A549 (cell line): ENCODE data around the gene PCDHGB1. TPM values are rescaled to one million over a fixed set of nuclear protein-coding genes. Genes with fewer than 3 reads are reported as not detected.
"Not testable (repeated sequence)": the region's sequence is repeated elsewhere in the genome, so short reads cannot be mapped to it uniquely, and the experiment has no call there.

Experiments used
- ATAC-seq, 2 experiments: fragments of 200-7000 bp in 1 of 2; fragments of >200 bp in 1 of 2; cut with Nextera tagmentation in 1 of 2; cut with Tn5 transposase in 1 of 2; 3 replicates each; pipeline versions ENCODE4 v1.8.0 to v1.9.1; 2018 to 2020; ENCODE audit warnings: mild to moderate bottlenecking in 1 of 2, moderate library complexity in 1 of 2
- CTCF ChIA-PET: fragments of 300-600 bp; sonication (Branson Sonifier 250); formaldehyde crosslinking; extraction: SDS; loops from one replicate; lab custom pipeline; 2021; ENCODE audit warnings: antibody characterized with exemption, inconsistent platforms; lab: Yijun Ruan, JAX
- POLR2A ChIA-PET: fragments of 350-600 bp; formaldehyde crosslinking; extraction: SDS; loops from one replicate; lab custom pipeline; 2021; ENCODE audit warnings: antibody characterized with exemption, inconsistent platforms; lab: Yijun Ruan, JAX
- DNase-seq, 2 experiments: peaks; one replicate each; pipeline versions ENCODE4 v3.0.0 to v3.0.0-alpha.2; 2011 to 2016; ENCODE audit warnings: low read depth in 1 of 2, low spot score in 1 of 2
- FAIRE-seq: peaks from 2 replicates; lab custom pipeline; 2011; peaks lifted over from hg19 to GRCh38; lab: Jason Lieb, UNC
- H3K27ac ChIP-seq, 2 experiments: fragments of >200 bp; sonication (Bioruptor Twin); formaldehyde crosslinking; 3 replicates each; pipeline ENCODE4 v1.5.1; 2016 to 2017
- H3K4me1 ChIP-seq: fragments of >200 bp; sonication (Bioruptor Twin); formaldehyde crosslinking; 3 replicates; pipeline ENCODE4 v1.6.1; 2016
- H3K4me2 ChIP-seq: fragments of >200 bp; sonication (Bioruptor Twin); formaldehyde crosslinking; 3 replicates; pipeline ENCODE4 v1.6.1; 2016
- H3K4me3 ChIP-seq: fragments of >200 bp; sonication (Bioruptor Twin); formaldehyde crosslinking; 3 replicates; pipeline ENCODE4 v1.5.1; 2016
- H3K9me3 ChIP-seq: fragments of >200 bp; sonication (Bioruptor Twin); formaldehyde crosslinking; 3 replicates; pipeline ENCODE4 v1.6.1; 2016
- CBX8 ChIP-seq: fragments of 200-600 bp; sonication (generic); IDR thresholded peaks from 2 replicates; pipeline ENCODE4 v1.6.1; 2016
- CHD2 ChIP-seq: fragments of 150-350 bp; IDR thresholded peaks from 2 replicates; pipeline ENCODE4 v1.6.1; 2014; ENCODE audit warnings: low read length; ENCODE audit not compliant: partially characterized antibody
- EP300 ChIP-seq, 2 experiments: fragments of >200 bp; sonication (Bioruptor Twin); formaldehyde crosslinking; IDR thresholded peaks; 2 replicates in 1 of 2; 3 replicates in 1 of 2; pipeline ENCODE4 v1.6.1; 2016 to 2017
- FOSB ChIP-seq: fragments of 250-450 bp; sonication (Bioruptor Pico); IDR thresholded peaks from 2 replicates; pipeline ENCODE4 v1.5.0; 2020; ENCODE audit warnings: mild to moderate bottlenecking, moderate library complexity
- FOSL2 ChIP-seq, 2 experiments: fragments of 450-650 bp in 1 of 2; fragments of >200 bp in 1 of 2; sonication (Bioruptor Twin) in 1 of 2; formaldehyde crosslinking; IDR thresholded peaks; 2 replicates each; pipeline versions ENCODE4 v1.5.0 to v1.6.1; 2016 to 2020; ENCODE audit warnings: mild to moderate bottlenecking in 1 of 2, moderate library complexity in 1 of 2
- HDAC2 ChIP-seq: fragments of 200-600 bp; sonication (generic); IDR thresholded peaks from 2 replicates; pipeline ENCODE4 v1.6.1; 2016
- HEYL ChIP-seq: fragments of 250-450 bp; sonication (Bioruptor Pico); IDR thresholded peaks from 2 replicates; pipeline ENCODE4 v1.8.0; 2021; ENCODE audit warnings: mild to moderate bottlenecking, moderate library complexity
- HOXB13 ChIP-seq: fragments of 250-450 bp; sonication (Bioruptor Pico); IDR thresholded peaks from 2 replicates; pipeline ENCODE4 v1.5.0; 2020; ENCODE audit warnings: low read depth, mild to moderate bottlenecking, moderate library complexity
- HOXB5 ChIP-seq: fragments of 250-450 bp; sonication (Bioruptor Pico); IDR thresholded peaks from 2 replicates; pipeline ENCODE4 v1.5.0; 2020; ENCODE audit warnings: mild to moderate bottlenecking, moderate library complexity
- KDM5A ChIP-seq: fragments of 200-600 bp; sonication (generic); IDR thresholded peaks from 2 replicates; pipeline ENCODE4 v1.6.1; 2016; ENCODE audit warnings: antibody characterized with exemption, mild to moderate bottlenecking
- MAFK ChIP-seq: fragments of 450-650 bp; IDR thresholded peaks from 2 replicates; pipeline ENCODE4 v1.6.1; 2014; ENCODE audit not compliant: partially characterized antibody
- RAD21 ChIP-seq, 2 experiments: fragments of >200 bp in 1 of 2; sonication (Bioruptor Twin) in 1 of 2; formaldehyde crosslinking in 1 of 2; IDR thresholded peaks in 1 of 2; conservative IDR thresholded peaks in 1 of 2; 2 replicates in 1 of 2; 3 replicates in 1 of 2; pipeline ENCODE4 v1.6.1; 2012 to 2018; ENCODE audit warnings: inconsistent platforms in 1 of 2
- RCOR1 ChIP-seq: fragments of 150-350 bp; IDR thresholded peaks from 2 replicates; pipeline ENCODE4 v1.6.1; 2014; ENCODE audit warnings: antibody characterized with exemption, low read length, low read depth
- SREBF2 ChIP-seq: fragments of 450-650 bp; IDR thresholded peaks from 2 replicates; pipeline ENCODE4 v1.6.1; 2014; ENCODE audit warnings: mild to moderate bottlenecking, moderate library complexity
- ZC3H11A ChIP-seq: fragments of 450-650 bp; IDR thresholded peaks from 2 replicates; pipeline ENCODE4 v1.6.1; 2014; ENCODE audit warnings: antibody characterized with exemption, mild to moderate bottlenecking
- ZNF302 ChIP-seq: fragments of 250-450 bp; sonication (Bioruptor Pico); IDR thresholded peaks from 2 replicates; pipeline ENCODE4 v1.9.0; 2021; ENCODE audit warnings: inconsistent platforms, mild to moderate bottlenecking, moderate library complexity
- WGBS: methylation state at CpG from one replicate; pipeline ENCODE4 v1.1.6; 2017; ENCODE audit errors: missing lambda C conversion rate; 5-methylcytosine and 5-hydroxymethylcytosine counted together
- polyA plus RNA-seq, 4 experiments: library from polyadenylated mRNA; depleted of rRNA in 3 of 4; stranded (reverse); fragments of >200 nt; fragmentation: RNase III in 1 of 4; extraction: RNeasy Plus Mini Kit Qiagen cat#74134 plus additional on column Dnase treatment in 1 of 4; gene quantifications; 2 replicates in 3 of 4; 3 replicates in 1 of 4; pipeline ENCODE4 v1.2.3, GENCODE V29; 2011 to 2017
- TF ChIP-seq, protein P1 (sequence below): fragments of 150-350 bp; IDR thresholded peaks from 2 replicates; pipeline ENCODE4 v1.6.1; 2014; ENCODE audit warnings: low read depth, mild to moderate bottlenecking, low read length
- TF ChIP-seq, protein P2 (sequence below): fragments of 250-450 bp; sonication (Bioruptor Pico); IDR thresholded peaks from 2 replicates; pipeline ENCODE4 v1.5.0; 2021; ENCODE audit warnings: mild to moderate bottlenecking, moderate library complexity, borderline replicate concordance
- TF ChIP-seq, protein P3 (sequence below): fragments of >200 bp; sonication (Bioruptor Twin); formaldehyde crosslinking; IDR thresholded peaks from 3 replicates; pipeline ENCODE4 v1.5.1; 2016

The PCDHGB1 gene
- polyA plus RNA-seq, 2 of the 4 experiments (the other 2 are of a cell fraction) = 1.5 to 3.7 TPM

DNA sequence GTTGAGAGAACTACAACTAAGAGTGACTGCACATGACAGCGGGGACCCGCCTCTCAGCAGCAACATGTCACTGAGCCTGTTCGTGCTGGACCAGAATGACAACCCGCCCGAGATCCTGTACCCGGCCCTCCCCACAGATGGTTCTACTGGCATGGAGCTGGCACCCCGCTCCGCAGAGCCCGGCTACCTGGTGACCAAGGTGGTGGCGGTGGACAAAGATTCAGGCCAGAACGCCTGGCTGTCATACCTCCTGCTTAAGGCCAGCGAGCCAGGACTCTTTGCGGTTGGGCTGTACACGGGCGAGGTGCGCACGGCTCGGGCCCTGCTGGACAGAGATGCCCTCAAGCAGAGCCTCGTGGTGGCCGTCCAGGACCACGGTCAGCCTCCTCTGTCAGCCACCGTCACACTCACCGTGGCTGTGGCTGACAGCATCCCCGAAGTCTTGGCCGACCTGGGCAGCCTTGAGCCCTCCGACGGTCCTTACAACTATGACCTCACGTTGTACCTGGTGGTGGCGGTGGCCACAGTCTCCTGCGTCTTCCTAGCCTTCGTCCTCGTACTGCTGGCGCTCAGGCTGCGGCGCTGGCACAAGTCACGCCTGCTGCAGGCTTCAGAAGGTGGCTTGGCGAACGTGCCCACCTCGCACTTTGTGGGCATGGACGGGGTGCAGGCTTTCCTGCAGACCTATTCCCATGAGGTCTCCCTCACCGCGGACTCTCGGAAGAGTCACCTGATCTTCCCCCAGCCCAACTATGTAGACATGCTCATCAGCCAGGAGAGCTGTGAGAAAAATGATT lies 34.8 kb downstream of the PCDHGB1 start:
- peaks cover 45% of the 10 kb centered on the region for H3K9me3 ChIP-seq
- no peak overlapping the region for H3K4me3 ChIP-seq
- H3K4me2 ChIP-seq = no peak overlapping the region
- CTCF ChIA-PET = interaction anchor here (3.7 kb wide), 1 partner anchor 14 kb away, joined by 16 read pairs; the partner anchor contains the start of gene PCDHGB3
- POLR2A ChIA-PET = no interaction called here
- no peak for FAIRE-seq
- H3K27ac ChIP-seq = no peak overlapping the region
- no peak for DNase-seq
- no peak for ATAC-seq
- 71% methylated on average over 42 of the region's 43 CpGs for WGBS
- no peaks in the 10 kb centered on the region for H3K4me1 ChIP-seq
- TF ChIP-seq, protein P1, sequence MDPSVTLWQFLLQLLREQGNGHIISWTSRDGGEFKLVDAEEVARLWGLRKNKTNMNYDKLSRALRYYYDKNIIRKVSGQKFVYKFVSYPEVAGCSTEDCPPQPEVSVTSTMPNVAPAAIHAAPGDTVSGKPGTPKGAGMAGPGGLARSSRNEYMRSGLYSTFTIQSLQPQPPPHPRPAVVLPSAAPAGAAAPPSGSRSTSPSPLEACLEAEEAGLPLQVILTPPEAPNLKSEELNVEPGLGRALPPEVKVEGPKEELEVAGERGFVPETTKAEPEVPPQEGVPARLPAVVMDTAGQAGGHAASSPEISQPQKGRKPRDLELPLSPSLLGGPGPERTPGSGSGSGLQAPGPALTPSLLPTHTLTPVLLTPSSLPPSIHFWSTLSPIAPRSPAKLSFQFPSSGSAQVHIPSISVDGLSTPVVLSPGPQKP = no peak
- TF ChIP-seq ZC3H11A (no peak), KDM5A (no peak), HEYL (CRISPR knock-in tag) (no peak), HOXB5 (CRISPR knock-in tag) (no peak), FOSL2 (IDR thresholded peaks at IDR 0.05) (no peak), FOSL2 (CRISPR knock-in tag; IDR thresholded peaks at IDR 0.05) (no peak), CHD2 (no peak), SREBF2 (no peak), CBX8 (no peak), MAFK (no peak), HDAC2 (no peak), FOSB (CRISPR knock-in tag) (no peak), RCOR1 (no peak), ZNF302 (CRISPR knock-in tag) (no peak), HOXB13 (no peak), RAD21 (conservative IDR thresholded peaks at IDR 0.05 in 1 of 2, IDR thresholded peaks at IDR 0.05 in 1 of 2) (no peak), EP300 (IDR thresholded peaks at IDR 0.05) (no peak)
- TF ChIP-seq, protein P2, sequence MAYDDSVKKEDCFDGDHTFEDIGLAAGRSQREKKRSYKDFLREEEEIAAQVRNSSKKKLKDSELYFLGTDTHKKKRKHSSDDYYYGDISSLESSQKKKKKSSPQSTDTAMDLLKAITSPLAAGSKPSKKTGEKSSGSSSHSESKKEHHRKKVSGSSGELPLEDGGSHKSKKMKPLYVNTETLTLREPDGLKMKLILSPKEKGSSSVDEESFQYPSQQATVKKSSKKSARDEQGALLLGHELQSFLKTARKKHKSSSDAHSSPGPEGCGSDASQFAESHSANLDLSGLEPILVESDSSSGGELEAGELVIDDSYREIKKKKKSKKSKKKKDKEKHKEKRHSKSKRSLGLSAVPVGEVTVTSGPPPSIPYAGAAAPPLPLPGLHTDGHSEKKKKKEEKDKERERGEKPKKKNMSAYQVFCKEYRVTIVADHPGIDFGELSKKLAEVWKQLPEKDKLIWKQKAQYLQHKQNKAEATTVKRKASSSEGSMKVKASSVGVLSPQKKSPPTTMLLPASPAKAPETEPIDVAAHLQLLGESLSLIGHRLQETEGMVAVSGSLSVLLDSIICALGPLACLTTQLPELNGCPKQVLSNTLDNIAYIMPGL (CRISPR knock-in tag) = no peak

DNA sequence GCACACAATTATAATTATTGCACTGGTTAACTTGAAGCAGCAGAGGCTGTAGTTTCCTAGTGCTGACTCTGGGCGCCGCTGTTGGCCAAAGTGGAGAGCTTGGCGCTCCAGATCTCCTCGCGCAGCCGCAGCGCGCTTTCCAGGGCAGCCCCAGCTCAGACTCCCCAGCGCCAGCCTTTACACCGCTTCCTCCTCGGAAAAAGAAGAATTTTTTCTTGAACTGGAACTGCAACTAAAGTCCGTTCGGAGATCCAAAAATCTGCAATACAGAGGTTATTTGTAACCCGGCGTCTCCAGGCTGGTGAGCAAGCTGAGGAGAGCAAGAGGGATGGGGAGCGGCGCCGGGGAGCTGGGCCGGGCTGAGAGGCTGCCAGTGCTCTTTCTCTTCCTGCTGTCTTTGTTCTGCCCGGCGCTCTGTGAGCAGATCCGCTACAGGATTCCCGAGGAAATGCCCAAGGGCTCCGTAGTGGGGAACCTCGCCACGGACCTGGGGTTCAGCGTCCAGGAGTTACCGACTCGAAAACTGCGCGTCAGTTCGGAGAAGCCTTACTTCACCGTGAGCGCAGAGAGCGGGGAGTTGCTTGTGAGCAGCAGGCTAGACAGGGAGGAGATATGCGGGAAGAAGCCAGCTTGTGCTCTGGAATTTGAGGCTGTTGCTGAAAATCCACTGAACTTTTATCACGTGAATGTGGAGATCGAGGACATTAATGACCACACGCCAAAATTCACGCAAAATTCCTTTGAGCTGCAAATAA lies 37.8 kb downstream of the PCDHGB1 start, which contains the start of gene PCDHGB4:
PCDHGB4 (plus strand) TSS at position 142 of the 755 bp plus-strand sequence; CDS start at position 329, 187 bp downstream.
- H3K4me2 ChIP-seq, H3K27ac ChIP-seq, FAIRE-seq, POLR2A ChIA-PET, H3K4me1 ChIP-seq: not testable (repeated sequence)
- peaks cover 66% of the 10 kb centered on the region for H3K9me3 ChIP-seq
- whole genome bisulfite sequencing = 65% methylated on average over 23 of the region's 40 CpGs
- CTCF ChIA-PET = interaction anchor here (0.8 to 3.7 kb wide), 6 partner anchors 17 to 176 kb away, joined by 3 to 16 read pairs (median 3); partner anchors contain the start of genes PCDHGA2, PCDHGA5, PCDHGB3 and PCDHGC3
- DNase-seq = peak in 1 of 2 experiments; percentile 42
- TF ChIP-seq, protein P3, sequence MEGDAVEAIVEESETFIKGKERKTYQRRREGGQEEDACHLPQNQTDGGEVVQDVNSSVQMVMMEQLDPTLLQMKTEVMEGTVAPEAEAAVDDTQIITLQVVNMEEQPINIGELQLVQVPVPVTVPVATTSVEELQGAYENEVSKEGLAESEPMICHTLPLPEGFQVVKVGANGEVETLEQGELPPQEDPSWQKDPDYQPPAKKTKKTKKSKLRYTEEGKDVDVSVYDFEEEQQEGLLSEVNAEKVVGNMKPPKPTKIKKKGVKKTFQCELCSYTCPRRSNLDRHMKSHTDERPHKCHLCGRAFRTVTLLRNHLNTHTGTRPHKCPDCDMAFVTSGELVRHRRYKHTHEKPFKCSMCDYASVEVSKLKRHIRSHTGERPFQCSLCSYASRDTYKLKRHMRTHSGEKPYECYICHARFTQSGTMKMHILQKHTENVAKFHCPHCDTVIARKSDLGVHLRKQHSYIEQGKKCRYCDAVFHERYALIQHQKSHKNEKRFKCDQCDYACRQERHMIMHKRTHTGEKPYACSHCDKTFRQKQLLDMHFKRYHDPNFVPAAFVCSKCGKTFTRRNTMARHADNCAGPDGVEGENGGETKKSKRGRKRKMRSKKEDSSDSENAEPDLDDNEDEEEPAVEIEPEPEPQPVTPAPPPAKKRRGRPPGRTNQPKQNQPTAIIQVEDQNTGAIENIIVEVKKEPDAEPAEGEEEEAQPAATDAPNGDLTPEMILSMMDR = peak; percentile 13; the same call in 1 of the 3 replicates
- peak; percentile 26 to 31; a peak in 2 of 5 replicates for TF ChIP-seq RAD21 (conservative IDR thresholded peaks at IDR 0.05 in 1 of 2, IDR thresholded peaks at IDR 0.05 in 1 of 2)
- TF ChIP-seq, all 56 proteins: peak for 2; not testable (repeated sequence) for 54
- H3K4me3 ChIP-seq = not testable (repeated sequence)
- peak; percentile 63 to 64 for ATAC-seq
